Heart left ventricle (tissue), 13 donors: ENCODE data around the gene IL2RA.

ENCODE experiments used
- POLR2A ChIP-seq, 2 donors: fragments of 450-650 bp; IDR thresholded peaks; one replicate each; pipeline ENCODE4 v1.6.1; 2017; ENCODE audit warnings: antibody characterized with exemption in 2 of 2, mild to moderate bottlenecking in 2 of 2, moderate library complexity in 2 of 2
- TF ChIP-seq, protein P1 (sequence below), 12 donors: fragments of 200-600 bp; sonication (generic) in 4 of 12; IDR thresholded peaks; one replicate each; pipeline versions ENCODE4 v1.5.0 to v1.8.0; 2018 to 2022; ENCODE audit warnings: antibody characterized with exemption in 12 of 12, mild to moderate bottlenecking in 5 of 12
- donor health status: ischemic (EF 13 %, LVEDD 7.1; RV severe dilation, severe dysfunction).
- donor health status: DM: no; HTN: yes; CAD: no.
- donor health status: DM: no; HTN: no; CAD: no.
- donor health status: ischemic (EF 25% LVEDD 6.9; RV normal size, moderate dysfunction).
- donor health status: ischemic (EF 25% LVEDD 5.7; RV mildly dilated, moderate dysfunction).
- donor health status: ischemic (EF 35%, LVEDD 5.7; RV mildly dilated, moderate dysfunction).
- donor health status: nonischemic (EF 11% LVEDD 7.7; RV severe dilation, severe dysfunction).
- donor health status: DM: yes; HTN: yes; CAD: no.
- donor health status: PGD.
- donor health status: ischemic (EF 29% LVEDD 5.4; RV normal size, mild dysfunction).
- donor health status: nonischemic (EF 23%, LVEDD 6.1; RV moderate dilation, normal function).

DNA sequence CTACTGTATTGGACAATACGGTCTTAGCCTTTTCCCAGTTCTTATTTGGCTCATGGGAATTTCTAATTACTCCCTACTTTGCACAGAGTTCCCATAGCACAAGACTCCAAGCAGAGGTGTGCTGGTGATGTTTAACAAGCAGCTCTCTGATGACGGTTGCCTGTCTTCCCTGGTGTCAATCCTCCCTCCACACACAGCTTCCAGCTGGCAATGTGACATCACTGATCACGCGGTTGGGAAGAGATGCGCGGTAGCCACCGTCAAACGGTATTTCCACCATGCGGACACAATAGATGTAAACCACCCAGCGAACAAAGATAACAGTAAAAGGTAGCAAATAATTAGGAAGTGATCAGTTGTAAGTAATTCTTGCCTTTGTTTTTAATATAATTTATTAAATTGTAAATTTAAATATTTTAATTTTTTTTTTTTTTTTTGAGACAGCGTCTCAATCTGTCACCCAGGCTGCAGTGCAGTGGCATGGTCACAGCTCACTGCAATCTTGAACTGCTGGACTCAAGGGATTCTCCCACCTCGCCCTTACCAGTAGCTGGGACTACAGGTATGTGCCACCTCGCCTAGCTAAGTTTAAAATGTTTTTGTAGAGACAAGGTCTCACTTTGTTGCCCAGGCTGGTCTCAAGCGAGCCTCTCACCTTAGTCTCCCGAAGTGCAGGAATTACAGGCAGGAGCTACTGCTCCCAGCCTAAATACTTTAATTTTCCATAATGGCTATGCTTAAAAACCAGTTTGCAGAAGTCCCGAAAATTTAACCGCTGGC lies 48.6 kb downstream of the IL2RA start:
- TF ChIP-seq, protein P1, sequence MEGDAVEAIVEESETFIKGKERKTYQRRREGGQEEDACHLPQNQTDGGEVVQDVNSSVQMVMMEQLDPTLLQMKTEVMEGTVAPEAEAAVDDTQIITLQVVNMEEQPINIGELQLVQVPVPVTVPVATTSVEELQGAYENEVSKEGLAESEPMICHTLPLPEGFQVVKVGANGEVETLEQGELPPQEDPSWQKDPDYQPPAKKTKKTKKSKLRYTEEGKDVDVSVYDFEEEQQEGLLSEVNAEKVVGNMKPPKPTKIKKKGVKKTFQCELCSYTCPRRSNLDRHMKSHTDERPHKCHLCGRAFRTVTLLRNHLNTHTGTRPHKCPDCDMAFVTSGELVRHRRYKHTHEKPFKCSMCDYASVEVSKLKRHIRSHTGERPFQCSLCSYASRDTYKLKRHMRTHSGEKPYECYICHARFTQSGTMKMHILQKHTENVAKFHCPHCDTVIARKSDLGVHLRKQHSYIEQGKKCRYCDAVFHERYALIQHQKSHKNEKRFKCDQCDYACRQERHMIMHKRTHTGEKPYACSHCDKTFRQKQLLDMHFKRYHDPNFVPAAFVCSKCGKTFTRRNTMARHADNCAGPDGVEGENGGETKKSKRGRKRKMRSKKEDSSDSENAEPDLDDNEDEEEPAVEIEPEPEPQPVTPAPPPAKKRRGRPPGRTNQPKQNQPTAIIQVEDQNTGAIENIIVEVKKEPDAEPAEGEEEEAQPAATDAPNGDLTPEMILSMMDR (IDR thresholded peaks at IDR 0.05): no peak
- no peak for TF ChIP-seq POLR2A (IDR thresholded peaks at IDR 0.05)
